ENCODE results near the gene CLDN4.

CLDN4 gene

GRCh38 chr7:73847941-73848723, 17.3 kb downstream of the CLDN4 start:
- no peak for TF ChIP-seq CTCF (IDR thresholded peaks at IDR 0.05; ENCODE audit: insufficient read depth, missing control alignments)
- DNase-seq (ENCODE audit: insufficient read length, low spot score): no peak
- FAIRE-seq: no peak

GRCh38 chr7:73850781-73851207, 20.0 kb downstream of the CLDN4 start:
- FAIRE-seq: no peak
- DNase-seq (ENCODE audit: insufficient read length, low spot score): no peak
- TF ChIP-seq CTCF (IDR thresholded peaks at IDR 0.05; ENCODE audit: insufficient read depth, missing control alignments): no peak

- DNase-seq (ENCODE audit: insufficient read length, low spot score): no peak
- no peak for FAIRE-seq
- TF ChIP-seq CTCF (IDR thresholded peaks at IDR 0.05; ENCODE audit: insufficient read depth, missing control alignments): no peak
Measured at GRCh38 chr7:73851410-73852338, 20.9 kb downstream of the CLDN4 start.

- no peak for DNase-seq (ENCODE audit: insufficient read length, low spot score)
- TF ChIP-seq CTCF (IDR thresholded peaks at IDR 0.05; ENCODE audit: insufficient read depth, missing control alignments): no peak
- no peak for FAIRE-seq
Measured at GRCh38 chr7:73852500-73852899, 21.7 kb downstream of the CLDN4 start.

GRCh38 chr7:73856941-73857340, 26.1 kb downstream of the CLDN4 start:
- FAIRE-seq (no peak), DNase-seq (ENCODE audit: insufficient read length, low spot score) (no peak)
- no peak for TF ChIP-seq CTCF (IDR thresholded peaks at IDR 0.05; ENCODE audit: insufficient read depth, missing control alignments)

- FAIRE-seq (no peak), DNase-seq (ENCODE audit: insufficient read length, low spot score) (no peak)
- no peak for TF ChIP-seq CTCF (IDR thresholded peaks at IDR 0.05; ENCODE audit: insufficient read depth, missing control alignments)
Measured at GRCh38 chr7:73858807-73859206, 28.0 kb downstream of the CLDN4 start.

Data from D721Med (cell line).